Measurements from ENCODE around the gene PIM2.
A peak's percentile ranks its signal among the peaks of the same experiment; 100 is the strongest.

The PIM2 gene

GRCh38 chrX:48919947-48920717 lies 1.3 kb upstream of the PIM2 start:
- H3K4me3 ChIP-seq (ENCODE audit: low read length): no peak overlapping the region; the same call in 1 of the 2 replicates
- no peak for TF ChIP-seq ZNF274 (IDR thresholded peaks at IDR 0.05; ENCODE audit: low read depth, low read length)

GRCh38 chrX:48919360-48919841 lies 577 bp upstream of the PIM2 start:
- H3K4me3 ChIP-seq (ENCODE audit: low read length): peak overlapping the region; percentile 23; the same call in 1 of the 2 replicates
- TF ChIP-seq ZNF274 (IDR thresholded peaks at IDR 0.05; ENCODE audit: low read depth, low read length): no peak

GRCh38 chrX:48918301-48918642 lies 552 bp downstream of the PIM2 start:
- peak overlapping the region; percentile 84 for H3K4me3 ChIP-seq (ENCODE audit: low read length)
- TF ChIP-seq ZNF274 (IDR thresholded peaks at IDR 0.05; ENCODE audit: low read depth, low read length): no peak

- peak overlapping the region; percentile 84 for H3K4me3 ChIP-seq (ENCODE audit: low read length)
- TF ChIP-seq ZNF274 (IDR thresholded peaks at IDR 0.05; ENCODE audit: low read depth, low read length): no peak
Measured at GRCh38 chrX:48917139-48918001, 1.5 kb downstream of the PIM2 start.

- H3K4me3 ChIP-seq (ENCODE audit: low read length): no peak overlapping the region
- no peak for TF ChIP-seq ZNF274 (IDR thresholded peaks at IDR 0.05; ENCODE audit: low read depth, low read length)
Measured at GRCh38 chrX:48914593-48915493, 4.0 kb downstream of the PIM2 start.

- H3K4me3 ChIP-seq (ENCODE audit: low read length): no peak overlapping the region
- no peak for TF ChIP-seq ZNF274 (IDR thresholded peaks at IDR 0.05; ENCODE audit: low read depth, low read length)
Measured at GRCh38 chrX:48913605-48914366, 5.0 kb downstream of the PIM2 start.

- H3K4me3 ChIP-seq (ENCODE audit: low read length): peak within 1 kb of the TSS; percentile 96
- TF ChIP-seq ZNF274 (IDR thresholded peaks at IDR 0.05; ENCODE audit: low read depth, low read length): no peak
Measured at GRCh38 chrX:48911412-48912182, 7.2 kb downstream of the PIM2 start, which contains the start of gene SLC35A2. SLC35A2 (minus strand) TSS chrX:48911646; CDS start chrX:48911636, 10 bp downstream.

- no peak for TF ChIP-seq ZNF274 (IDR thresholded peaks at IDR 0.05; ENCODE audit: low read depth, low read length)
- H3K4me3 ChIP-seq (ENCODE audit: low read length): peak overlapping the region; percentile 96
Measured at GRCh38 chrX:48910926-48911411, 7.9 kb downstream of the PIM2 start.

GRCh38 chrX:48909703-48910294 lies 9.0 kb downstream of the PIM2 start:
- H3K4me3 ChIP-seq (ENCODE audit: low read length): no peak overlapping the region

GRCh38 chrX:48908600-48908999 lies 10.2 kb downstream of the PIM2 start:
- no peak overlapping the region for H3K4me3 ChIP-seq (ENCODE audit: low read length)
- no peak for TF ChIP-seq ZNF274 (IDR thresholded peaks at IDR 0.05; ENCODE audit: low read depth, low read length)

More at GRCh38 chrX:48909703-48910294, 9.0 kb downstream of the PIM2 start:
- no peak for TF ChIP-seq ZNF274 (IDR thresholded peaks at IDR 0.05; ENCODE audit: low read depth, low read length)

GRCh38 chrX:48905090-48905790 lies 13.6 kb downstream of the PIM2 start:
- H3K4me3 ChIP-seq (ENCODE audit: low read length): no peak overlapping the region
- TF ChIP-seq ZNF274 (IDR thresholded peaks at IDR 0.05; ENCODE audit: low read depth, low read length): no peak

All from GM08714 (cell line).